SJCRH30 (cell line): Measurements from ENCODE around the gene FABP1. TPM values are rescaled to one million over a fixed set of nuclear protein-coding genes. Genes with fewer than 3 reads are reported as not detected.

Source experiments
- DNase-seq, 2 experiments: peaks; one replicate each; pipeline ENCODE4 v3.0.0-alpha.2; 2015 to 2020
- H3K27ac ChIP-seq: fragments of 250-450 bp; sonication (Bioruptor Pico); 2 replicates; pipeline ENCODE4 v1.5.1; 2020; ENCODE audit warnings: mild to moderate bottlenecking, moderate library complexity
- H3K27me3 ChIP-seq: fragments of 250-450 bp; sonication (Bioruptor Pico); 2 replicates; pipeline ENCODE4 v1.5.1; 2020; ENCODE audit warnings: mild to moderate bottlenecking, moderate library complexity
- H3K36me3 ChIP-seq: fragments of 250-450 bp; sonication (Bioruptor Pico); 2 replicates; pipeline ENCODE4 v1.5.1; 2020; ENCODE audit warnings: mild to moderate bottlenecking, moderate library complexity
- H3K4me1 ChIP-seq: fragments of 250-450 bp; sonication (Bioruptor Pico); 2 replicates; pipeline ENCODE4 v1.5.1; 2020; ENCODE audit warnings: mild to moderate bottlenecking, moderate library complexity
- H3K4me3 ChIP-seq: fragments of 250-450 bp; sonication (Bioruptor Pico); 2 replicates; pipeline ENCODE4 v1.5.1; 2020; ENCODE audit warnings: mild to moderate bottlenecking, moderate library complexity
- H3K9me3 ChIP-seq: fragments of 250-450 bp; sonication (Bioruptor Pico); replicated peaks from 2 replicates; pipeline ENCODE4 v1.5.1; 2020; ENCODE audit warnings: mild to moderate bottlenecking, moderate library complexity
- total RNA-seq: library from RNA; depleted of rRNA; stranded (reverse); fragments of >200 nt; shearing (Covaris generic); gene quantifications from 2 replicates; pipeline ENCODE4 v1.2.3, GENCODE V29; 2014

Gene FABP1
- total RNA-seq, 1 experiment from 2014 or later, result 0.32 TPM

- no peaks in the 10 kb centered on the region for H3K36me3 ChIP-seq
- H3K9me3 ChIP-seq, result no peaks in the 10 kb centered on the region
- H3K4me3 ChIP-seq, result no peak overlapping the region
- no peak overlapping the region for H3K27ac ChIP-seq
- no peaks in the 10 kb centered on the region for H3K4me1 ChIP-seq
- peaks cover 10% of the 10 kb centered on the region; the same call in 1 of the 2 replicates for H3K27me3 ChIP-seq
- no peak for DNase-seq
Observed at GRCh38 chr2:88126772-88127637, 857 bp downstream of the FABP1 start.

DNA sequence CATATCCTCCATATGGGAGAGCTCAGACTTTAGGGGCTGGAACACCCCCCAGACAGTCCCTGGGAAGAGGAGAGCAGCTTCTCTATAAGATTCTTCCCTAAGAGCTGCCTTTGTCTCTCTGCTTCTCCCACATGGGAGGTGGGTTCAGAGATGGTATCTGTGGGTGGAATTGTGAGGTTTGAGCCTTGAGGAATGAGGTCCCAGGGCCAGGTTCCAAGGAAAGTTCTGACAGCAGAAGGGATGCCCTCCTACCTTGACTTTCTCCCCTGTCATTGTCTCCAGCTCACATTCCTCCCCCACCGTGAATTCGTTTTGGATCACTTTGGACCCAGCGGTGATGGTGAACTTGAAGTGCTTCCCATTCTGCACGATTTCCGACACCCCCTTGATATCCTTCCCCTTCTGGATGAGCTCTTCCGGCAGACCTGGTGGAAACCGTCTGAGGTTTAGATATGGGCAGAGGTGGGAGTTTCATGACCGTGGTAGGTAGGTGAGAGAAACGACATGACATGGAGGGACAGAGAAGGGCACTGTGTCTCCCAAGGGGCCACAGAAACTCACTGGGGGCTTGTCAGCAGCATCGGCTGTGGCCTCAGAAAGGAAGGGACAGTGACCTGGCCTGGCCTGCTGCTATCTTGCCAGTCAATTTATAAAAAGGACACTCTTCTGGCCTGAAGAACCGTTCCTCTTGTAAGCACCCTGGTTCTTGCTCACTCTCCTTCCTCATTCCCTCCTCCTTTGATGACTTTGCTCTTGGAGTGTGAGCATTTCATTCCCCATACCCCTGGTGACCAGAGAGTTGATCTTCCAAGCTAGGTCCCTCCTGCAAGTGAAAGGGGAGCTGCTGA, 1.7 kb downstream of the FABP1 start:
- Histone ChIP-seq H3K27me3 (peaks cover 10% of the 10 kb centered on the region; the same call in 1 of the 2 replicates), H3K36me3 (no peaks in the 10 kb centered on the region), H3K4me3 (no peak overlapping the region), H3K4me1 (no peaks in the 10 kb centered on the region), H3K9me3 (no peaks in the 10 kb centered on the region), H3K27ac (no peak overlapping the region)
- DNase-seq, result no peak

- DNase-seq, result no peak
- H3K4me1 ChIP-seq, result no peaks in the 10 kb centered on the region
- no peak overlapping the region for H3K4me3 ChIP-seq
- H3K36me3 ChIP-seq, result no peaks in the 10 kb centered on the region
- no peaks in the 10 kb centered on the region for H3K9me3 ChIP-seq
- H3K27me3 ChIP-seq, result peaks cover 10% of the 10 kb centered on the region; the same call in 1 of the 2 replicates
- H3K27ac ChIP-seq, result no peak overlapping the region
Observed at GRCh38 chr2:88125344-88125923, 2.4 kb downstream of the FABP1 start.

GRCh38 chr2:88123975-88124917, 3.6 kb downstream of the FABP1 start:
- H3K27ac ChIP-seq, result no peak overlapping the region
- no peak overlapping the region for H3K4me3 ChIP-seq
- peaks cover 10% of the 10 kb centered on the region; the same call in 1 of the 2 replicates for H3K27me3 ChIP-seq
- no peaks in the 10 kb centered on the region for H3K36me3 ChIP-seq
- no peaks in the 10 kb centered on the region for H3K9me3 ChIP-seq
- no peak for DNase-seq
- H3K4me1 ChIP-seq, result no peaks in the 10 kb centered on the region

GRCh38 chr2:88123164-88123974, 4.5 kb downstream of the FABP1 start:
- DNase-seq, result no peak
- H3K4me3 ChIP-seq, result no peak overlapping the region
- H3K4me1 ChIP-seq, result no peaks in the 10 kb centered on the region
- H3K27ac ChIP-seq, result no peak overlapping the region
- H3K9me3 ChIP-seq, result no peaks in the 10 kb centered on the region
- H3K27me3 ChIP-seq, result peaks cover 10% of the 10 kb centered on the region; the same call in 1 of the 2 replicates
- H3K36me3 ChIP-seq, result no peaks in the 10 kb centered on the region

- no peaks in the 10 kb centered on the region for H3K9me3 ChIP-seq
- no peak overlapping the region for H3K27ac ChIP-seq
- H3K27me3 ChIP-seq, result peaks cover 10% of the 10 kb centered on the region; the same call in 1 of the 2 replicates
- no peak for DNase-seq
- no peak overlapping the region for H3K4me3 ChIP-seq
- H3K36me3 ChIP-seq, result no peaks in the 10 kb centered on the region
- no peaks in the 10 kb centered on the region for H3K4me1 ChIP-seq
Observed at GRCh38 chr2:88122141-88122884, 5.5 kb downstream of the FABP1 start.

- H3K27me3 ChIP-seq, result peaks cover 10% of the 10 kb centered on the region; the same call in 1 of the 2 replicates
Observed at GRCh38 chr2:88121678-88122077, 6.2 kb downstream of the FABP1 start.

DNA sequence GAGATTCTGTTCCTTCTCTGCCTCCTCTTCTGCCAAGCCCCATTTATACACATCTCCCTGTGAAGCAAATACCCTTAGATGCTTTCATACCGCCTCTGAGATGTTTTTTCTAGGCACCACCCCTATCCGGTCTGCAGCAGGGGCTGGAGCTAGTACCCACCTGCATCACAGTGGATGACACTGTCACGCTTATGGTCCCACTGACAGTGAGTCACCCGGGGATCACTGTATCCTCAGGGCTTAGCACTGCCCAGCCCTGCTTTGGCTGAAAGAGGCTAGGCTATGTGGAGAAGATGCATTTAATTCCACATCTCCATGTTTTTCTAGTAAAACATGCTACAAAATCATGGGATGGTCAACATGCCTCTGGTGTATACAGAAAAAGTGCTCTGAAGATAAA, 9.9 kb downstream of the FABP1 start:
- Histone ChIP-seq H3K4me3 (no peak overlapping the region), H3K36me3 (no peaks in the 10 kb centered on the region), H3K9me3 (no peaks in the 10 kb centered on the region), H3K4me1 (no peaks in the 10 kb centered on the region), H3K27me3 (no peaks in the 10 kb centered on the region), H3K27ac (no peak overlapping the region)
- DNase-seq, result no peak

More at GRCh38 chr2:88121678-88122077, 6.2 kb downstream of the FABP1 start:
- Histone ChIP-seq H3K4me1 (no peaks in the 10 kb centered on the region), H3K36me3 (no peaks in the 10 kb centered on the region), H3K9me3 (no peaks in the 10 kb centered on the region), H3K27ac (no peak overlapping the region), H3K4me3 (no peak overlapping the region)
- DNase-seq, result no peak

DNA sequence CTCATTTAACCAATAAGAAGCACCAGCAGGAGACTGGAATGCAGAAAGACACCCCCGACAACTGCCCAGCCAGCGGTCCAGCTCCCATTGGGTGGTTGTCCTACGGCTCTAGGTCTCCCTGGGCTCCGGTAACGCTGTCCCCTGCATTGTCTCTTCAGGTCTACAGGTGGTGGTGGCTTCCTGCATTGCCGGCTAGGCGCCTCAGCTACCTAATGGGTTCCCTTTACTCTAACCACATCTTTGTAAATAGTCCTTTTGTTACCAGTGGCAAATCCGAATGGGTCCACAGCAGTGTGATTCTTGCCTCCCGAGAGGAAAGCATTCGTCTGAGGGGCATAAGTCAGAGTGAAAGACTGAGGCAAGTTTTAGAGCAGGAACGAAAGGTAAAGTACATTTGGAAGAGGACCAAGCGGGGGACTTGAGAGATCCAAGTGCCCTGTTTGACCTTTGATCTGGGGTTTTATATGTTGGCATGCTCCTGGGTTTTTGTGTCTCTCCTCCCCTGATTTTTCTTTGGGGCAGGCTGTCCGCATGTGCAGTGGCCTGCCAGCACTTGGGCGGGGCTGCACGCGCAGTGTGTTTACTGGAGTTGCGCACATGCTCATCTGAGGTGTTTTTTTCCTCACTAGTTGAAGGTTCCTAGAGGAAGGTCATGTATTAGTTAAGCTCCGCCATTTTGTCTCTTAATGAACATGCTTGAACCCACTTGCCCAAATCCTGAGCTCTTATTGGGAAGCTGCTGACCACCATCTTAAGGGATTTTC, 11.0 kb downstream of the FABP1 start:
- H3K27me3 ChIP-seq, result no peaks in the 10 kb centered on the region
- no peak overlapping the region for H3K27ac ChIP-seq
- no peaks in the 10 kb centered on the region for H3K9me3 ChIP-seq
- H3K4me3 ChIP-seq, result no peak overlapping the region
- no peak for DNase-seq
- no peaks in the 10 kb centered on the region for H3K36me3 ChIP-seq
- H3K4me1 ChIP-seq, result no peaks in the 10 kb centered on the region

- no peaks in the 10 kb centered on the region for H3K4me1 ChIP-seq
- no peak for DNase-seq
- H3K27me3 ChIP-seq, result no peaks in the 10 kb centered on the region
- no peaks in the 10 kb centered on the region for H3K36me3 ChIP-seq
- H3K4me3 ChIP-seq, result no peak overlapping the region
- H3K27ac ChIP-seq, result no peak overlapping the region
- no peaks in the 10 kb centered on the region for H3K9me3 ChIP-seq
Observed at GRCh38 chr2:88115825-88116518, 11.9 kb downstream of the FABP1 start.

DNA sequence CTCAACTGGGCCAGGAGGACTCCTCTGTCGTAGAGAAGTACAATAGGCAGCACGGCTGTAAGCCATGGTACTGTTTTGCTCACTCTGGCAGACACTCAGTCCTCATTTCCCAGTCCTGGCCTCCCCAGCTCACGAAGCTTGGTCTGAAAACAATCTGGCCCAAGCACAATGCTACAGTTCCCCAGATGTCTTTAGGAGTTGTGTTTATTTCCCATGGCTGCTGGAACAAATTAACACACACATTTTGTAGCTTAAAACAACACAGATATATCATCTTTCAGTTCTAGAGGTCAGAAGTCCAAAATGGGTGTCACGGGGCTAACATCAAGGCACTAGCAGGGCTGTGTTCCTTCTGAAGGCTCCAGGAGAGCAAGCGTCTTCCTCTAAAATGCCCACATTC, 13.0 kb downstream of the FABP1 start:
- H3K27ac ChIP-seq, result no peak overlapping the region

DNA sequence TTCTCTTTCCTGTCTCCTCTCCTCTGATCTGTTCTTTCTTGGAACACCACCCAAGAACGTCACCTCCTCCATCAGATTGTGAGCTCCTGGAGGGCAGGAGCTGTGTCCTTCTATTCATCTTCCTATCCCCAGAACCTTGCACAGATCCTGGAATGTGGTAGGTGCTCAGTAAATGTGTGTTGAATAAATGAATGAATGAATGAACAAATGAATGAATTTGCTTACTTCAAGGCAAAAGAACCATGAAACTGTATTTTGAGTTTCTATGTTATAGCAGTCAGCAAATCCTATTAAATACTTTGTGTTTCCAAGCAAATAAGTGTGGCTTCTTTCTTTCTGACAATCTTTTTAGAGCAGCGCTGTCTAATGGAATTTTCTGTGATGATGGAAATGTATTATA, 14.8 kb downstream of the FABP1 start:
- Histone ChIP-seq H3K27me3 (no peaks in the 10 kb centered on the region), H3K36me3 (no peaks in the 10 kb centered on the region), H3K4me3 (no peak overlapping the region), H3K9me3 (no peaks in the 10 kb centered on the region), H3K4me1 (no peaks in the 10 kb centered on the region), H3K27ac (no peak overlapping the region)
- DNase-seq, result no peak

More for the DNA sequence above, 13.0 kb downstream of the FABP1 start:
- Histone ChIP-seq H3K4me1 (no peaks in the 10 kb centered on the region), H3K4me3 (no peak overlapping the region), H3K36me3 (no peaks in the 10 kb centered on the region), H3K27me3 (no peaks in the 10 kb centered on the region), H3K9me3 (no peaks in the 10 kb centered on the region)
- DNase-seq, result no peak
